H54 (cell line): ENCODE results near the gene SLC35B3.

Source experiments
- DNase-seq: peaks from one replicate; pipeline ENCODE4 v3.0.0; 2011; ENCODE audit warnings: low spot score, mixed read lengths; ENCODE audit not compliant: insufficient read length
- FAIRE-seq: peaks from 3 replicates; lab custom pipeline; 2011; peaks lifted over from hg19 to GRCh38; lab: Jason Lieb, UNC
- POLR2A ChIP-seq: IDR thresholded peaks from 2 replicates; pipeline ENCODE4 v1.6.1; 2011; ENCODE audit warnings: low read depth, mild to moderate bottlenecking, low read length

SLC35B3 gene

DNA sequence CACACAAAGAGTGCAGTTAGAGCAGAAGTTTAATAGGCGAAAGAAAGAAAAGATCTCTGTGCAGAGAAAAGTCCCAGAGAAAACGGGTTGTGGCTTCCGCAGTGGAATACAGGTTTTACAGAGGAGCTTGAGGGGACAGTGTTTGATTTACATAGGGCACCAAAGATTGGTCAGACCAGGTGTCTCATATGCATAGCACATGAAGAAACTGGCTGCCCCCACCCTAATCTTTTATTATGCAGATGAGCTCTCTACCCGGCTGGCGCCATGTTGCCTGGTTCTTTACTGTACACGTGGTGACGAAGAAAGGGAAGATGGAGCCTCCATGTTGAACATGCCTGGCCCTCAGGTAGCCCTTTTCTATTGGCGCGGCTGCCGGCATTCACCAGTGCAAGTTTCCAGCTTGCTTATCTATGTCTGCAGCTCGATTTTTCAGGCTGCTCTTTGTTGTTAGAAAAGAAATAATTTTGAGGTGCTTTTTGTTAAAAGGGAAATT, 47.4 kb downstream of the SLC35B3 start:
- TF ChIP-seq POLR2A, result no peak
- DNase-seq (no peak), FAIRE-seq (no peak)

DNA sequence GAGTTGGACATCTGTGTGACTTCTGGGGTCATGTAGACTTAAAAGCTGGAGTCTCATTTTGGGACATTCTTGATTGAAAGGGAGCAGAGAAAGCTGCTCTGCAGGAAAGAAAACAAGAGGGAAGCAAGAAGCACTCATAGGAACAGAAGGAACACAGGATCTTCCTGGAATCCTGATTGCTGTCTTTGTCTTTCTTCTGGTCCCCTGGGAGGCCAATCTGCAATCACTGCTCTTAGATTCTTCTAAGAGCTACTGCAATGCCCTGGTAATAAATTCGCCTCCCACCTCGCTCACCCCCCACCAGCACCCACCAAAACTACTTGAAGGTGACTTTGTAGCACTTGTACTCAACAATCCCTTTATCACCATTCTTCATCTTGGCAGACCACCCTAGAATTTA, 51.8 kb downstream of the SLC35B3 start:
- no peak for DNase-seq
- TF ChIP-seq POLR2A, result no peak
- FAIRE-seq, result no peak

DNA sequence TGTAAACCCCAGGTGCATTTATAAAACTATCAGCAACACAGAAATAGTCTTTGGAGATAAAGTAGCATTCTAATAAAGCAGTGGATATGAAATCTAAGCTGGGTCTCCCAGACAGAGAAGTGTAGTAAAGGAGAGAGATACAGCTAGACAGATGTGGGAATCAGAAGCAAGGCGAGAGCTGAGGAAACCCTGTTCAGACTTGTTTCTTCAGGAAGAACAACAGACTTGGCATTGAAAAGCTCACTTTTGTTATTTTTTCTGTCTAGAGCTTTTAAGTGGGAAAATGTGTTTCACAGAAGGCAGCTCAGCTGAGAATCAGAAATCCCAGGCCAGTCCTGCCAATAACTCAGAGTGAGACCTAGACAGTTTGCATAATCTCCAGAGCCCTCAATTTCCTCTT, 52.9 kb downstream of the SLC35B3 start:
- DNase-seq (no peak), FAIRE-seq (no peak)
- TF ChIP-seq POLR2A, result no peak

DNA sequence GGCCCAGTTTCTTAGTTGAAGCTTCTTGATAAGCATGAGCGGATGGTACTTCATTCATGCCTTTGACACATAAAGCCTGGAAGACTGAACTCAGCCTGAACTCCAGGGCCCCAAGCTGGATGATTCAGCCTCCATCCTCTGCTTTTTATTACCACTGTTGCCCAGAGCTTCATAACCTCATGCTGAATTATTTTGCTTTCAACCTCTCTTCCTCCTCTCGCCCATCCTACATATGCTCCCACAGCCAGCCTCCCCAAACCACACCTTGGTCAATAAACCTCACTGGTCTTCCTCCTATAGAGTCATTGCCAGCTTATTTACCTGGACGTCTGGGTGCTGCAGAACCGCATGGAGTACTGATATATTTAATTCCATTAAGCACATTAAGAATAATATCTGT, 59.4 kb downstream of the SLC35B3 start:
- TF ChIP-seq POLR2A, result no peak
- FAIRE-seq (no peak), DNase-seq (no peak)
